HG02981 (cell line): ENCODE data around the gene SLC38A11.

Source experiments
- ATAC-seq: cut with Tn5 transposase; IDR thresholded peaks from one replicate; pipeline ENCODE4 v1.9.1; 2021; ENCODE audit warnings: mild to moderate bottlenecking, moderate library complexity; ENCODE audit not compliant: unreplicated experiment

The SLC38A11 gene

GRCh38 chr2:164972216-164972615 is 16.9 kb upstream of the SLC38A11 start:
- ATAC-seq = no peak

GRCh38 chr2:164969909-164970690 is 14.8 kb upstream of the SLC38A11 start:
- ATAC-seq = no peak

GRCh38 chr2:164967781-164968228 is 12.5 kb upstream of the SLC38A11 start:
- no peak for ATAC-seq

- ATAC-seq = no peak
Observed at GRCh38 chr2:164967361-164967760, 12.0 kb upstream of the SLC38A11 start.

- no peak for ATAC-seq
Observed at GRCh38 chr2:164964700-164965099, 9.4 kb upstream of the SLC38A11 start.

GRCh38 chr2:164960159-164960558 is 4.8 kb upstream of the SLC38A11 start:
- no peak for ATAC-seq

GRCh38 chr2:164954186-164954585 is 1.1 kb downstream of the SLC38A11 start:
- ATAC-seq = no peak

- ATAC-seq = no peak
Observed at GRCh38 chr2:164953279-164953678, 2.0 kb downstream of the SLC38A11 start.

GRCh38 chr2:164952057-164952702 is 3.1 kb downstream of the SLC38A11 start:
- no peak for ATAC-seq

GRCh38 chr2:164948540-164948939 is 6.8 kb downstream of the SLC38A11 start:
- no peak for ATAC-seq

- ATAC-seq = no peak
Observed at GRCh38 chr2:164947281-164947680, 8.0 kb downstream of the SLC38A11 start.

- no peak for ATAC-seq
Observed at GRCh38 chr2:164943289-164943688, 12.0 kb downstream of the SLC38A11 start.

GRCh38 chr2:164937864-164938401 is 17.4 kb downstream of the SLC38A11 start:
- ATAC-seq = no peak

GRCh38 chr2:164935118-164936101 is 19.9 kb downstream of the SLC38A11 start:
- no peak for ATAC-seq

- no peak for ATAC-seq
Observed at GRCh38 chr2:164934401-164935117, 20.8 kb downstream of the SLC38A11 start.

GRCh38 chr2:164933671-164934189 is 21.6 kb downstream of the SLC38A11 start:
- no peak for ATAC-seq

GRCh38 chr2:164932377-164932776 is 22.9 kb downstream of the SLC38A11 start:
- ATAC-seq = no peak

- ATAC-seq = no peak
Observed at GRCh38 chr2:164928101-164928673, 27.1 kb downstream of the SLC38A11 start.

- ATAC-seq = no peak
Observed at GRCh38 chr2:164922134-164922533, 33.2 kb downstream of the SLC38A11 start.

- ATAC-seq = no peak
Observed at GRCh38 chr2:164920430-164920829, 34.9 kb downstream of the SLC38A11 start.
